Ovary (tissue), 9 donors: ENCODE results near the gene PTPRN2. TPM values are rescaled to one million over a fixed set of nuclear protein-coding genes. Genes with fewer than 3 reads are reported as not detected.
A peak's percentile ranks its signal among the peaks of the same experiment; 100 is the strongest.

ENCODE experiments used
- DNase-seq, 5 donors: peaks; one replicate each; pipeline ENCODE4 v3.0.0-alpha.2; 2019 to 2020
- H3K27ac ChIP-seq, 2 donors: fragments of 200-600 bp; one replicate each; pipeline versions ENCODE4 v1.5.1 to v1.8.0; 2019 to 2022
- H3K27me3 ChIP-seq: fragments of 200-600 bp; one replicate; pipeline ENCODE4 v1.8.0; 2022
- H3K36me3 ChIP-seq: fragments of 200-600 bp; sonication (generic); one replicate; pipeline ENCODE4 v1.5.1; 2019
- H3K4me1 ChIP-seq: one replicate; pipeline ENCODE4 v1.8.1; 2013; ENCODE audit warnings: mild to moderate bottlenecking, moderate library complexity; ENCODE audit not compliant: insufficient read depth
- H3K4me3 ChIP-seq: fragments of 200-600 bp; sonication (generic); one replicate; pipeline ENCODE4 v1.5.1; 2017
- H3K9me3 ChIP-seq, 2 donors: fragments of 200-600 bp in 1 of 2; sonication (generic) in 1 of 2; one replicate each; pipeline versions ENCODE4 v1.5.1 to v1.8.1; 2013 to 2019; ENCODE audit warnings: mild to moderate bottlenecking in 1 of 2, moderate library complexity in 1 of 2
- CTCF ChIP-seq, 3 donors: fragments of 450-650 bp in 2 of 3; fragments of 200-600 bp in 1 of 3; IDR thresholded peaks; one replicate each; pipeline versions ENCODE4 v1.5.1 to v1.8.0; 2016 to 2022; ENCODE audit warnings: antibody characterized with exemption in 3 of 3, mild to moderate bottlenecking in 1 of 3
- EP300 ChIP-seq: sonication (generic); formaldehyde crosslinking; IDR thresholded peaks from one replicate; pipeline ENCODE4 v1.6.1; 2017; ENCODE audit warnings: antibody characterized with exemption
- POLR2A ChIP-seq: fragments of 450-650 bp; IDR thresholded peaks from one replicate; pipeline ENCODE4 v1.6.1; 2017; ENCODE audit warnings: antibody characterized with exemption, mild to moderate bottlenecking, moderate library complexity
- WGBS, 3 donors: extraction: QIAGEN DNeasy Blood & Tissue Kit in 1 of 3; methylation state at CpG; one replicate each; pipeline versions ENCODE4 v1.1.5 to v1.1.7; 2013 to 2017; 5-methylcytosine and 5-hydroxymethylcytosine counted together
- intact Hi-C, 4 donors: fragments of 100-400 bp; cut with DNase I; formaldehyde crosslinking; loops; one replicate each; pipeline versions ENCODE4 v1.11.0 to v1.15.1; 2022 to 2023
- polyA plus RNA-seq, 2 donors: library from polyadenylated mRNA; stranded (reverse); fragments of 200-250 nt in 1 of 2; fragments of 350-450 nt in 1 of 2; fragmentation: Illumina TruSeq in 1 of 2; extraction: RNeasy Lipid Tissue Mini Kit (QIAGEN cat#74804) in 1 of 2; gene quantifications; one replicate each; pipeline ENCODE4 v1.2.3, GENCODE V29; 2013 to 2014
- total RNA-seq, 7 donors: library from RNA; depleted of rRNA in 2 of 7; stranded (reverse); fragments of >200 nt in 2 of 7; fragmentation: NEBNext Ultra II Directional in 3 of 7; extraction: Animal tissue kit (Norgen Biotek cat#: 25700) in 3 of 7; gene quantifications; one replicate each; pipeline versions ENCODE4 v1.1.0 to v1.2.4, GENCODE V29; 2016 to 2023
- donor health status: DM: no; HTN: no; CAD: no; lungs with moderate emphysema.
- donor health status: DM: no; HTN: no; CAD: no.
- donor health status: Bipolar disorder and iron deficiency.
- donor health status: DM: yes; HTN: yes; CAD: no.
- donor health status: DM: no; HTN: no; CAD: no.
- donor health status: DM: yes; HTN: yes; CAD: no.

Gene PTPRN2
- total and polyA plus RNA-seq, 9 donors, result 3.5 to 11.1 (median 5.9) TPM

DNA sequence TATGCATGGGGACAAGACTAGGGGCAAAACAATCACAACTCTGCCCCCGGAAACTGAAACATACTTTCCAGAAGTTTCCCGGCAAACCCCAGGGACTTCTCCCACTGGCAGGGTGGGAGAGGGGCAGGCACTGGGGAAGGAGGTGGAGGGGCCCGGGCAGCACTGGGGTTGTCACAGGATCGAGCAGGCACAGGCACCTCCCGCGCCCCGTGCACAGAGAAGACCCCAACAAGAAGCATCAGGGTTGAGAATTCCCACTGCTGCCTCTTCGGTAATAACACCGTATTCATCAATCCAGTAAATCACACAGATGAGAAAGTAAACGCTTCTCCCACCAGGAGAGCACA lies 490.5 kb downstream of the PTPRN2 start:
- H3K4me3 ChIP-seq, result no peak overlapping the region
- no peaks in the 10 kb centered on the region for H3K27me3 ChIP-seq
- no peak overlapping the region for H3K27ac ChIP-seq
- no peak for DNase-seq
- no peaks in the 10 kb centered on the region for H3K36me3 ChIP-seq
- TF ChIP-seq POLR2A (no peak), CTCF (IDR thresholded peaks at IDR 0.05) (no peak), EP300 (no peak)
- 66 to 74% (median 71%) methylated on average over 10 of the region's 10 CpGs for WGBS, 3 donors
- H3K9me3 ChIP-seq, result no peaks in the 10 kb centered on the region
- no peaks in the 10 kb centered on the region for H3K4me1 ChIP-seq
- intact Hi-C loops, result no loop called here

DNA sequence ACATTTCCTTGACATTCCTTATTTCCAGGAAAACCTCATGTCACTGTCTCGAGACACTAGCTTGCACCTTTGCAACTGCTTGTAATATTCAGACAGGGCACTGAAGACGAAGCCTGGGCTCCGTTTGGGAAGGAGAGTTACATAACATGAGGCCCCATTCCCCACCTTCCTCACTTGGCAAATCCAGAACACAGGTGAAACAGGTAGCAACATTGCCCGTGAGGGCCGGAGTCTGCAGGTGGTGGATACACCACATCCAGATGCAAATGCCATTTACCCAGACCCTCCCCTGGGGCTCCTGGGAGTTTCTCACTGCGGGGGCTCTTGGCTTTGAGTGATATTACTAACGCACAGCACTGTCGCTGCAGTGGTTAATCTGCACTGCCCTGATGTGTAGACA lies 491.0 kb downstream of the PTPRN2 start:
- intact Hi-C loops, result no loop called here

GRCh38 chr7:158094671-158095226 lies 492.9 kb downstream of the PTPRN2 start:
- no peak for TF ChIP-seq POLR2A
- TF ChIP-seq EP300, result no peak
- no peak for TF ChIP-seq CTCF (IDR thresholded peaks at IDR 0.05)
- WGBS, 3 donors, result 66 to 70% (median 69%) methylated on average over 12 of the region's 12 CpGs
- Histone ChIP-seq H3K27me3 (no peaks in the 10 kb centered on the region), H3K4me1 (no peaks in the 10 kb centered on the region), H3K9me3 (no peaks in the 10 kb centered on the region), H3K4me3 (no peak overlapping the region), H3K36me3 (no peaks in the 10 kb centered on the region), H3K27ac (no peak overlapping the region)
- intact Hi-C loops, result no loop called here
- peak in 1 of 5 donors; percentile 1 for DNase-seq

More for the DNA sequence above, 491.0 kb downstream of the PTPRN2 start:
- WGBS, 3 donors, result 66 to 71% (median 70%) methylated on average over 8 of the region's 8 CpGs
- DNase-seq, result peak in 1 of 5 donors; percentile 3
- Histone ChIP-seq H3K4me3 (no peak overlapping the region), H3K36me3 (no peaks in the 10 kb centered on the region), H3K4me1 (no peaks in the 10 kb centered on the region), H3K27me3 (no peaks in the 10 kb centered on the region), H3K27ac (no peak overlapping the region), H3K9me3 (no peaks in the 10 kb centered on the region)
- TF ChIP-seq POLR2A (no peak), EP300 (no peak), CTCF (IDR thresholded peaks at IDR 0.05) (no peak)

- Histone ChIP-seq H3K4me3 (no peak overlapping the region), H3K36me3 (no peaks in the 10 kb centered on the region), H3K4me1 (no peaks in the 10 kb centered on the region), H3K27me3 (no peaks in the 10 kb centered on the region), H3K27ac (no peak overlapping the region), H3K9me3 (no peaks in the 10 kb centered on the region)
- no peak for DNase-seq
- no peak for TF ChIP-seq CTCF (IDR thresholded peaks at IDR 0.05)
- no peak for TF ChIP-seq POLR2A
- no peak for TF ChIP-seq EP300
- WGBS, 3 donors, result 86 to 90% (median 88%) methylated on average over 10 of the region's 10 CpGs
- intact Hi-C loops, result no loop called here
Measured at GRCh38 chr7:158094046-158094445, 493.6 kb downstream of the PTPRN2 start.
